ENCODE results near the gene PANX2. TPM values are rescaled to one million over a fixed set of nuclear protein-coding genes. Genes with fewer than 3 reads are reported as not detected.

Gene PANX2
- total RNA-seq, 1 donor from 2014 or later, result 0.96 TPM

- no peak for DNase-seq (ENCODE audit: low spot score)
Observed at GRCh38 chr22:50227579-50228215, 57.2 kb downstream of the PANX2 start.

GRCh38 chr22:50228366-50228765, 57.8 kb downstream of the PANX2 start:
- no peak for DNase-seq (ENCODE audit: low spot score)

- DNase-seq (ENCODE audit: low spot score), result no peak
Observed at GRCh38 chr22:50229370-50229769, 58.8 kb downstream of the PANX2 start.

Other genes with a start within 250 kb of the PANX2 start
- 11.6 TPM for gene PIM3, start 210.0 kb upstream of the PANX2 start, total RNA-seq (ENCODE audit: insufficient read depth, low replicate concordance)
- gene IL17REL, start 158.0 kb upstream of the PANX2 start, total RNA-seq (ENCODE audit: insufficient read depth, low replicate concordance), result not detected
- gene TTLL8, start 112.4 kb upstream of the PANX2 start, total RNA-seq (ENCODE audit: insufficient read depth, low replicate concordance), result not detected
- 0.24 TPM for gene MLC1, start 85.3 kb upstream of the PANX2 start, total RNA-seq (ENCODE audit: insufficient read depth, low replicate concordance)
- gene MOV10L1, start 80.7 kb upstream of the PANX2 start, total RNA-seq (ENCODE audit: insufficient read depth, low replicate concordance), result 4.8 TPM
- gene TRABD, start 15.2 kb downstream of the PANX2 start, total RNA-seq (ENCODE audit: insufficient read depth, low replicate concordance), result 20.5 TPM
- 6.3 TPM for gene SELENOO, start 30.3 kb downstream of the PANX2 start, total RNA-seq (ENCODE audit: insufficient read depth, low replicate concordance)
- 30.3 TPM for gene TUBGCP6, start 74.3 kb downstream of the PANX2 start, total RNA-seq (ENCODE audit: insufficient read depth, low replicate concordance)
- 35.6 TPM for gene HDAC10, start 80.5 kb downstream of the PANX2 start, total RNA-seq (ENCODE audit: insufficient read depth, low replicate concordance)
- 21.4 TPM for gene MAPK12, start 91.0 kb downstream of the PANX2 start, total RNA-seq (ENCODE audit: insufficient read depth, low replicate concordance)
- 4.3 TPM for gene MAPK11, start 99.6 kb downstream of the PANX2 start, total RNA-seq (ENCODE audit: insufficient read depth, low replicate concordance)
- 86.2 TPM for gene PLXNB2, start 136.9 kb downstream of the PANX2 start, total RNA-seq (ENCODE audit: insufficient read depth, low replicate concordance)
- 1.4 TPM for gene DENND6B, start 156.3 kb downstream of the PANX2 start, total RNA-seq (ENCODE audit: insufficient read depth, low replicate concordance)
- 43.8 TPM for gene PPP6R2, start 172.6 kb downstream of the PANX2 start, total RNA-seq (ENCODE audit: insufficient read depth, low replicate concordance)

Data from umbilical cord (tissue), 2 donors.